ENCODE data around the gene CYSLTR1. TPM values are rescaled to one million over a fixed set of nuclear protein-coding genes. Genes with fewer than 3 reads are reported as not detected.

CYSLTR1 gene
- total RNA-seq, 2 donors from 2014 or later, result 3.5 to 7.2 TPM

DNA sequence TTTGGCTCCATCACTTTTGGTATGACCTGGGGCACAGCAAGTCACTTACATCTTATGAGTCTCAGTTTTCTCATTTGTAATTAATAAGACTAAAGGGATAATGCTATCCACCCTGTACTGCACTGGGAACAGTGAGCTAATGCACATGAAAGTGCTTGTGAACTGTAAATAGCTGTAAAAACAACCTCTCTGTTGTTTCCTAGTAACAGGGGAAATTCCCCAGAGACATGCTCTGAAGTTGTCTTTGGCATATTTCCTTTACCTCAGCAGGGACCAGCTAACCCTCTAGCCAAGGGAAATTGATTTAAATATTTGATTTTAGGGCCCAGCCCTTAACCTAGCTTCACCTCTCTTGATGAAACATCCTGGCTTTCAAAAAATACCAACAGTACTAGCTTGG lies 6.1 kb upstream of the CYSLTR1 start:
- Histone ChIP-seq H3K4me1 (ENCODE audit: control insufficient read depth in 1 of 2, low read depth in 2 of 2) (peaks cover 0 to 9% of the 10 kb centered on the region in 2 donors), H3K27ac (no peak overlapping the region), H3K27me3 (replicated peaks; ENCODE audit: insufficient read depth) (no peaks in the 10 kb centered on the region), H3K4me3 (no peak overlapping the region), H3K36me3 (no peaks in the 10 kb centered on the region), H3K9me3 (no peaks in the 10 kb centered on the region)
- ATAC-seq (ENCODE audit: insufficient number of reproducible peaks, low FRiP score, low read depth) (no peak), DNase-seq (ENCODE audit: low spot score) (no peak)
- TF ChIP-seq, protein P1, sequence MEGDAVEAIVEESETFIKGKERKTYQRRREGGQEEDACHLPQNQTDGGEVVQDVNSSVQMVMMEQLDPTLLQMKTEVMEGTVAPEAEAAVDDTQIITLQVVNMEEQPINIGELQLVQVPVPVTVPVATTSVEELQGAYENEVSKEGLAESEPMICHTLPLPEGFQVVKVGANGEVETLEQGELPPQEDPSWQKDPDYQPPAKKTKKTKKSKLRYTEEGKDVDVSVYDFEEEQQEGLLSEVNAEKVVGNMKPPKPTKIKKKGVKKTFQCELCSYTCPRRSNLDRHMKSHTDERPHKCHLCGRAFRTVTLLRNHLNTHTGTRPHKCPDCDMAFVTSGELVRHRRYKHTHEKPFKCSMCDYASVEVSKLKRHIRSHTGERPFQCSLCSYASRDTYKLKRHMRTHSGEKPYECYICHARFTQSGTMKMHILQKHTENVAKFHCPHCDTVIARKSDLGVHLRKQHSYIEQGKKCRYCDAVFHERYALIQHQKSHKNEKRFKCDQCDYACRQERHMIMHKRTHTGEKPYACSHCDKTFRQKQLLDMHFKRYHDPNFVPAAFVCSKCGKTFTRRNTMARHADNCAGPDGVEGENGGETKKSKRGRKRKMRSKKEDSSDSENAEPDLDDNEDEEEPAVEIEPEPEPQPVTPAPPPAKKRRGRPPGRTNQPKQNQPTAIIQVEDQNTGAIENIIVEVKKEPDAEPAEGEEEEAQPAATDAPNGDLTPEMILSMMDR (IDR thresholded peaks at IDR 0.05), result no peak

DNA sequence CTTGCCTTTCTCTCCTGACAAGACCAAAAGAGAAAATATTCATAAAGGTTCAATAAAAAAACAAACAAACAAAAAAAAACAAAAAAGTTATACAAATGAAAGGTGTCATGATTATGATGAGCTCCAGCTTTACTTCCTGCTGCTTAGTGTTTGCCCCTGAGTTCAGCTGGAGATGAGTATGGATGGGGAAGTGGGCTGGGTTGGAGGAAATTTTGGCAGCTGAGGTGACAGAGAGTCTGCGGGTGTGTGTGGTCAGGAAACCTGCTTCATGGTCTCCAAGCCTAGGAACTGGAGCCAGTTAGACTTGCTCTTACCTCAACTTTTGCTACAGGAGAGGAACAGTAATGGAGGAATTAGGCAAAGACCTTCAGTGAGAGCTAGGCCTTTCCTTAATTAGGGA lies 4.3 kb upstream of the CYSLTR1 start:
- no peak overlapping the region for H3K27ac ChIP-seq
- no peak for DNase-seq (ENCODE audit: low spot score)
- H3K9me3 ChIP-seq, result no peaks in the 10 kb centered on the region
- peaks cover 0 to 9% of the 10 kb centered on the region in 2 donors for H3K4me1 ChIP-seq (ENCODE audit: control insufficient read depth in 1 of 2, low read depth in 2 of 2)
- TF ChIP-seq, protein P1 (IDR thresholded peaks at IDR 0.05), result no peak
- H3K27me3 ChIP-seq (replicated peaks; ENCODE audit: insufficient read depth), result no peaks in the 10 kb centered on the region
- no peak for ATAC-seq (ENCODE audit: insufficient number of reproducible peaks, low FRiP score, low read depth)
- H3K36me3 ChIP-seq, result no peaks in the 10 kb centered on the region
- no peak overlapping the region for H3K4me3 ChIP-seq

DNA sequence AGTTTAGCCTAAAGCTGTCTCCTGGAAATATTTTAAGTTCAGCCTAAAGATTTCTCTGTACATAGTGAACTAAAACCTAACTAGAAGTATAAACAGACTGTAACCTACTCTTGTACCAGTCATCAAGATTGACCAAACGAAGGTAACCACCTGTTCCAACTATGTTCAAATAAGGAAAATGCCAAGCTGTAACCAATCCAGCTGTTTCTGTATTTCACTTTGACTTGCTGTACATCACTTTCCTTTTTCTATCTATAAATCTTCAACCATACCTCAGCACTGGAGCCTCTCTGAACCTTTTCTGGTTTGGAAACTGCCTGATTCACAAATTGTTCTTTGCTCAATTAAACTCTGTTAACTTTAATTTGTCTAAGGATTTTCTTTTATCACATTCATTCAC lies 3.1 kb upstream of the CYSLTR1 start:
- TF ChIP-seq, protein P1 (IDR thresholded peaks at IDR 0.05), result no peak
- Histone ChIP-seq H3K9me3 (no peaks in the 10 kb centered on the region), H3K27ac (no peak overlapping the region), H3K27me3 (replicated peaks; ENCODE audit: insufficient read depth) (no peaks in the 10 kb centered on the region), H3K4me1 (ENCODE audit: control insufficient read depth in 1 of 2, low read depth in 2 of 2) (peaks cover 0 to 9% of the 10 kb centered on the region in 2 donors), H3K4me3 (no peak overlapping the region), H3K36me3 (no peaks in the 10 kb centered on the region)
- DNase-seq (ENCODE audit: low spot score), result no peak
- no peak for ATAC-seq (ENCODE audit: insufficient number of reproducible peaks, low FRiP score, low read depth)

DNA sequence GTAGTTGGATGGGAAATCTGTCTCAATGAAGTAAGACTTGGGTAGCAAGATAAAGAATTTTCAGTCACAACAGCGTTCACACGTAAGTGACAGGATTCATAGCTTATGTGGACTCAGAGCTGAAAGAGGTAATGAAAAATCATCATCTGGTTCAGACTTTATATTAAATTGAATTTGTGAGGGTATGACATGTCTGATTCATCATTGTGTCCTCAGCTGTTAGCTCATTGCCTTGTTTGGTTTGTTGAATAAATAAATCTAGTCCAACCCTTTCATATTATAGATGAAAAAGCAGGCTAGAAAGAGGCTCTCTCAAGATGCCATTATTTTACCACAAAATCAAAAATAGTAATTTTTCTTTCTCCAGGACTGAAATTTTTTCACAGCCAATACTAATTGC lies 2.7 kb upstream of the CYSLTR1 start:
- Histone ChIP-seq H3K36me3 (no peaks in the 10 kb centered on the region), H3K9me3 (no peaks in the 10 kb centered on the region), H3K27me3 (replicated peaks; ENCODE audit: insufficient read depth) (no peaks in the 10 kb centered on the region), H3K4me3 (no peak overlapping the region), H3K27ac (no peak overlapping the region), H3K4me1 (ENCODE audit: control insufficient read depth in 1 of 2, low read depth in 2 of 2) (peaks cover 0 to 9% of the 10 kb centered on the region in 2 donors)
- no peak for ATAC-seq (ENCODE audit: insufficient number of reproducible peaks, low FRiP score, low read depth)
- TF ChIP-seq, protein P1 (IDR thresholded peaks at IDR 0.05), result no peak
- DNase-seq (ENCODE audit: low spot score), result no peak

DNA sequence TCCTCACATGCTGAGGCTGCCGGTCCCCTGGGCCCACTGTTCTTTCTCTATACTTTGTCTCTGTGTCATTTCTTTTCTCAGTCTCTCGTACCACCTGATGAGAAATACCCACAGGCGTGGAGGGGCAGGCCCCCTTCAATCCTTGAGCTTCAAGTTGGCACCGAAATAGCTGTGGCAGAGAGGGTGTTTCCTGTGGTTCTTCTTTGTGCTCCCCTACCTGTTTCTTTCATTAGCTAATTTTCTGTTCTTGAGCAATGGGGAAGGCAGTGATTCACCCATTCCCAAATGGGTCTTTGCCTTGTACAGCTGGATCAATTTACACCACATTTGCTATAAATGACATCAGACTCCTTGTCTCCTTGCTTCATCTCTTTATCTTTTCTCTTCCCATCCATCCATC lies 2.1 kb upstream of the CYSLTR1 start:
- no peaks in the 10 kb centered on the region for H3K27me3 ChIP-seq (replicated peaks; ENCODE audit: insufficient read depth)
- no peak for DNase-seq (ENCODE audit: low spot score)
- H3K27ac ChIP-seq, result no peak overlapping the region
- no peaks in the 10 kb centered on the region for H3K9me3 ChIP-seq
- TF ChIP-seq, protein P1 (IDR thresholded peaks at IDR 0.05), result no peak
- no peaks in the 10 kb centered on the region for H3K36me3 ChIP-seq
- peaks cover 0 to 9% of the 10 kb centered on the region in 2 donors for H3K4me1 ChIP-seq (ENCODE audit: control insufficient read depth in 1 of 2, low read depth in 2 of 2)
- ATAC-seq (ENCODE audit: insufficient number of reproducible peaks, low FRiP score, low read depth), result no peak
- no peak overlapping the region for H3K4me3 ChIP-seq

All from thoracic aorta (tissue), 2 donors.